ENCODE results near the gene RGS4. TPM values are rescaled to one million over a fixed set of nuclear protein-coding genes. Genes with fewer than 3 reads are reported as not detected.

RGS4 gene
- total RNA-seq, 1 experiment from 2014 or later, result 3.2 TPM

- TF ChIP-seq NR3C1 (CRISPR knock-in tag; conservative IDR thresholded peaks at IDR 0.05; ENCODE audit: low read depth) (no peak), PRRX2 (CRISPR knock-in tag; IDR thresholded peaks at IDR 0.05) (no peak), JUN (CRISPR knock-in tag; IDR thresholded peaks at IDR 0.05) (no peak), ZNF532 (CRISPR knock-in tag; IDR thresholded peaks at IDR 0.05; ENCODE audit: borderline replicate concordance) (no peak), EMX1 (CRISPR knock-in tag; IDR thresholded peaks at IDR 0.05) (no peak), ZNF219 (CRISPR knock-in tag; IDR thresholded peaks at IDR 0.05; ENCODE audit: borderline replicate concordance) (no peak), GABPB1 (CRISPR knock-in tag; IDR thresholded peaks at IDR 0.05) (no peak), RORB (CRISPR knock-in tag; IDR thresholded peaks at IDR 0.05) (no peak), MLX (CRISPR knock-in tag; IDR thresholded peaks at IDR 0.05) (no peak)
Observed at GRCh38 chr1:163049296-163049695, 19.9 kb upstream of the RGS4 start (continued).

GRCh38 chr1:163050496-163050895, 18.7 kb upstream of the RGS4 start:
- CTCF ChIA-PET, result no interaction called here
- Mint-ChIP-seq H3K27ac (no peak overlapping the region), H3K9me3 (no peaks in the 10 kb centered on the region), H3K4me3 (no peak overlapping the region), H3K27me3 (ENCODE audit: low read depth) (no peaks in the 10 kb centered on the region), H3K36me3 (no peaks in the 10 kb centered on the region), H3K4me1 (no peaks in the 10 kb centered on the region)
- DNase-seq (ENCODE audit: low spot score) (no peak), ATAC-seq (no peak)
- POLR2A ChIA-PET, result no interaction called here
- no peak for TF ChIP-seq GTF2I (CRISPR knock-in tag; conservative IDR thresholded peaks at IDR 0.05)
- no peak for TF ChIP-seq E2F4 (CRISPR knock-in tag; IDR thresholded peaks at IDR 0.05; ENCODE audit: borderline replicate concordance, low read depth)
- TF ChIP-seq SMAD4 (CRISPR knock-in tag; IDR thresholded peaks at IDR 0.05), result no peak
- TF ChIP-seq GRHL2 (CRISPR knock-in tag; IDR thresholded peaks at IDR 0.05; ENCODE audit: insufficient replicate concordance, severe bottlenecking), result no peak
- TF ChIP-seq GABPB1 (CRISPR knock-in tag; IDR thresholded peaks at IDR 0.05), result no peak
- no peak for TF ChIP-seq ZNF425 (CRISPR knock-in tag; conservative IDR thresholded peaks at IDR 0.05)
- no peak for TF ChIP-seq ZNF512 (CRISPR knock-in tag; IDR thresholded peaks at IDR 0.05; ENCODE audit: borderline replicate concordance)
- no peak for TF ChIP-seq TCF7 (CRISPR knock-in tag; IDR thresholded peaks at IDR 0.05; ENCODE audit: low read depth)
